Heart left ventricle (tissue), 13 donors: ENCODE measurements around the gene TRPM8.

Experiments used
- POLR2A ChIP-seq, 2 donors: fragments of 450-650 bp; IDR thresholded peaks; one replicate each; pipeline ENCODE4 v1.6.1; 2017; ENCODE audit warnings: antibody characterized with exemption in 2 of 2, mild to moderate bottlenecking in 2 of 2, moderate library complexity in 2 of 2
- TF ChIP-seq, protein P1 (sequence below), 12 donors: fragments of 200-600 bp; sonication (generic) in 4 of 12; IDR thresholded peaks; one replicate each; pipeline versions ENCODE4 v1.5.0 to v1.8.0; 2018 to 2022; ENCODE audit warnings: antibody characterized with exemption in 12 of 12, mild to moderate bottlenecking in 5 of 12
- donor health status: ischemic (EF 13 %, LVEDD 7.1; RV severe dilation, severe dysfunction).
- donor health status: DM: no; HTN: yes; CAD: no.
- donor health status: DM: no; HTN: no; CAD: no.
- donor health status: ischemic (EF 25% LVEDD 6.9; RV normal size, moderate dysfunction).
- donor health status: ischemic (EF 25% LVEDD 5.7; RV mildly dilated, moderate dysfunction).
- donor health status: ischemic (EF 35%, LVEDD 5.7; RV mildly dilated, moderate dysfunction).
- donor health status: nonischemic (EF 11% LVEDD 7.7; RV severe dilation, severe dysfunction).
- donor health status: DM: yes; HTN: yes; CAD: no.
- donor health status: PGD.
- donor health status: ischemic (EF 29% LVEDD 5.4; RV normal size, mild dysfunction).
- donor health status: nonischemic (EF 23%, LVEDD 6.1; RV moderate dilation, normal function).

- TF ChIP-seq, protein P1, sequence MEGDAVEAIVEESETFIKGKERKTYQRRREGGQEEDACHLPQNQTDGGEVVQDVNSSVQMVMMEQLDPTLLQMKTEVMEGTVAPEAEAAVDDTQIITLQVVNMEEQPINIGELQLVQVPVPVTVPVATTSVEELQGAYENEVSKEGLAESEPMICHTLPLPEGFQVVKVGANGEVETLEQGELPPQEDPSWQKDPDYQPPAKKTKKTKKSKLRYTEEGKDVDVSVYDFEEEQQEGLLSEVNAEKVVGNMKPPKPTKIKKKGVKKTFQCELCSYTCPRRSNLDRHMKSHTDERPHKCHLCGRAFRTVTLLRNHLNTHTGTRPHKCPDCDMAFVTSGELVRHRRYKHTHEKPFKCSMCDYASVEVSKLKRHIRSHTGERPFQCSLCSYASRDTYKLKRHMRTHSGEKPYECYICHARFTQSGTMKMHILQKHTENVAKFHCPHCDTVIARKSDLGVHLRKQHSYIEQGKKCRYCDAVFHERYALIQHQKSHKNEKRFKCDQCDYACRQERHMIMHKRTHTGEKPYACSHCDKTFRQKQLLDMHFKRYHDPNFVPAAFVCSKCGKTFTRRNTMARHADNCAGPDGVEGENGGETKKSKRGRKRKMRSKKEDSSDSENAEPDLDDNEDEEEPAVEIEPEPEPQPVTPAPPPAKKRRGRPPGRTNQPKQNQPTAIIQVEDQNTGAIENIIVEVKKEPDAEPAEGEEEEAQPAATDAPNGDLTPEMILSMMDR (IDR thresholded peaks at IDR 0.05) = no peak
- TF ChIP-seq POLR2A (IDR thresholded peaks at IDR 0.05) = no peak
Measured at GRCh38 chr2:234015861-234016260, 98.7 kb downstream of the TRPM8 start.
